GM21390 (cell line): Measurements from ENCODE around the gene ABHD17A.

Experiments
- ATAC-seq: cut with Tn5 transposase; IDR thresholded peaks from one replicate; pipeline ENCODE4 v1.9.1; 2021; ENCODE audit not compliant: unreplicated experiment

The ABHD17A gene

DNA sequence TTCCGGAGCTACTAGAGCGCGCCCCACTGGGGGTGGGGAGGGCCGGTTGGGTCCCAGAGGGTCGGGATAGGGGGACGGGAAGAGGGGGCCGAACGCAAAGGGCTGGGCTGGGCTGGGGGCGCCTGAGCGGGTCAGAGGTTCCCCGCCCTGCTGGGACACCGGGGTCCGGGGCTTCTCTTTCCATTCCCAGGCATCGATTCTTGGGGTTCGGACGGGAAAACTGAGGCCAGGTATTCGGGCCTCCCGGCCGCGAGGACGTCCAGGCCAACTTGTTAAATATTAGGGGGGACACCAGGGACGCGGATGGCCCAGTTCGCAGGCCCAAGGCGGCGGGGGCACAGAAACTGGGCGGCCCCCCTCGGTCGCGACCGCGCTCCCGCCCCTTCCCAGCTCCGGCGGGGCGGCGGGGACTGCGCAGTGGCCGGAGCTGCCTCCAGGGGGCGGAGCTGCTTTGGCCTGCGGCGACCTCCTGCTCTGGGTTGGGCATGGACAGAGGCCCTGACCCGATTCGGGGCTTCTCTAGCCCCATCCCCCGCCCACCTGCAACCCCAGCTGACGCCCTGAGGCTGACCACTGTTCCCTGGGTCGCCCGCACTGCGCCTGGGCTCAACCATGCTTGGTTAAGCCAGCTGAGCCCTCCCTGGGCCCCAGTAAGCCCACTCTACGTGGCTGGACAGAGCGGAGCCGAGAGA is 20.7 kb downstream of the ABHD17A start:
- ATAC-seq = no peak

DNA sequence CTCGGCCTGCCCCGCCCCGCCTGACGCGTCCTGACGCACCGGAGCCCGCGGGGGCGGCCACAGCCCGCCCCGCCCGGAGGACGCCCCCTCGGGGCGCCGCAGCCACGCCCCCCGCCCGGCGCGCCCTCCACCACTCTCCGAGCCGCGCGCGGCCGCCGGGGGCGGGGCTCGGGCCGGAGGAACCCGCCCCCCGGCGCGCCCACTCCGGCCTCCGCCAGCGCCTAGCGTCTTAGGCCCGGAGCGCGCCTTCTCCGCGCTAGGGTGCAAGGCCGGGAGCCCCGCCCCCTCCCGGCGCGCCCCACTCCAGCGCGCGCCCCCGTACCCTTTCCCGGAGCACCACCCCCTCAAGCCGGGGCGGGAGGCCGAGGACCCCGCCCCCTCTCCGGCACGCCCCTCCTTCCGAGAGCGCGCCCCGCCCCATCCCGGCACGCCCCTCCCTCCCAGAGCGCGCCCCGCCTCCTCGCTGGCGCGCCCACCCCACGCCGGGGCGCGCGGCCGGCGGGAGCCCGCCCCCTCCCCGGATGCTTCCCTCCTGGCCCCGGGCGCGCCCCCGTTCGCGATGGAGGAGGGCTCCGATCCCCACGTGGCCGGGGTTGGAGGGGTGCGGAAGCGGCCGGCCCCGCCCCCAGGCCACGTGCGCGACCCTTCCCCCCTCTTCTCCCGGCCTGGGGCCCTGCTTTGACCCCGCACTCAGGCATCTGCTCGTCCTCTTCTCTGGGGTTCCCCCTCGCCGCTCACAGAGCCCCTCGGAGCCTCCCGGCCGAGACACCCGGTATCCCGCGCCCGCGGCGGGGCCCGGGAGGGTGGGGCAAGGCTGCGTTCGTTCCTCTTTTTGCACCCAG is 21.4 kb downstream of the ABHD17A start:
- ATAC-seq = peak; percentile 56

- no peak for ATAC-seq
Measured at GRCh38 chr19:1863328-1863637, 22.0 kb downstream of the ABHD17A start, which contains the start of gene KLF16. Gene KLF16 (minus strand): TSS chr19:1863579. CDS start chr19:1863497, 82 bp downstream.

DNA sequence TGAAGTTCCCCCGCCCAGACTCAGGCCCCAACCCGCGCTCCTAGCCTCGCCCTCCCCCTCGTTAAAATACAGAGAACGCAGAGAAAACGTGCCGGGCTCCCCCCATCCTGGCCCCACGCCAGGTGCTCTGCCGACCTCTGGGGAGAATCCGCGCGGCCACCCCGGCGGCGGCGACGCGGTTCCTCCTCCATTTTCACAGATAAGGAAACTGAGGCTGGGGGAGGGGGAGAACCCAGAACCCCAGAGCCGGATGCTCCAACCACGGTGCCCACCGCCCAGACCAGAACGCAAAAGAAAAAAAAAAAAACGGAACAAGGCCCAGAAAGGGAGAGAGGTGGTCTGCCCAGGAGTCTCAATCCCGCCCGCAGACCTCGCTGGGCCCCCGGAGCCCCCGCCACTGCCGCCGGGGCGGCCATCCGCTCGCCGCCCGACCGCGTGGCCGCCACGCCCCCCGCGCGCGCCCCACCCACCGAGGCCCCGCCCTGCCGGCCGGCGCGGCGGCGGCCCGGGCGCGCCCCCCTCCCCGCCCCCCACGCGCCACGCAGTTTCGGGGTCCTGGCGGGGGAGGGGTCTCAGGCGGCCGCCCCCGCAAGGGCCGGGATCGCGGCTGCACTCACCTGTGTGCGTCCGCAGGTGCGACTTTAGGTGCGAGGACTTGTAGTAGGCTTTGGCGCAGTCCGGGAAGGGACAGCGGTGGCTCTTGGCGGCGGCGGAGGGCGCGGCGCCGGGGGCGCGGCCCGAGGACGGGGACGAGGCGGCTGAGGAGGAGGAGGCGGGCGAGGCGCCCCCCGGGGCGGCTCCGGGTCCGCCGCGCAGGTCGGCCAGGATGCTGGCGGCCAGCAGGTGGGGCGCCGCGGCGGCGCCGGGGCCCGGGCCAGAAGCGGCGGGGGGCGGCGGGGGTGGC is 22.6 kb downstream of the ABHD17A start:
- no peak for ATAC-seq

- ATAC-seq = no peak
Measured at GRCh38 chr19:1862068-1862423, 23.2 kb downstream of the ABHD17A start.

- ATAC-seq = no peak
Measured at GRCh38 chr19:1861599-1862031, 23.7 kb downstream of the ABHD17A start.

GRCh38 chr19:1860821-1861598 is 24.3 kb downstream of the ABHD17A start:
- ATAC-seq = no peak

DNA sequence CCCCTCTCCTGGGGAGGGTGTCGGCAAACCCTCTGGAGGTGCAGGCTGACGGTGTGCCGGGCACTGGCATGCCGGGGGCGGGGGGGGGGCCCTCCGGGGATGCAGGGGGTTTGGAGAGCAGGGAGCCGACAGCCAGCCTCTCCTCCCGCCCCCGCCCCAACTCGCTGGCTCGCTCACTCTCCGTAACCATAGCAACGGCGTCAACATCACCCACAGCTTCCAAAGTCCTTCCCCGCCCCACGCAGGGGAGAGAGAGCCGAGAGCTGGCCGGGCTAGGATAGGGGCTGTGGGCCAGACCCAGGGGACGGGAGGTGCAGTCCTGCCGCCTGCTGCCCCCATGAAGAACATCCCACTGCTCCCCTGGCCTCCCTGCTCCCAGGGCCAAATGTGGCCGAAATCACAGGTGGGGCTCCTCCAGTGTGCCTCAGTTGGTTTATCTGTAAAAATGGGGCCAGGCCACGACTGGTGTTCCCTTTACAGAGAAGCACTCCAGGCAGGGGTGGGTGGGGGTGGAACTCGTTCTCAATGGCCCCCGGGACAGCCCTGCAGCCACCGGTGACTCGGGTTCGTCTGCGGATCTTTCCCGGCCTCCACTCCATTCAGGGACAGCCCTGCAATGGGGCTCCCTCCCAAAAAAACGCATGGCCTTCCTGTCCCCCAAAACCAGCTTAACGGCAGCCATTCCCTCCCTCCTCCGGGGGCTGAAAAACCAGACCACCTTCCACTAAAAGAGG is 25.1 kb downstream of the ABHD17A start:
- no peak for ATAC-seq

- ATAC-seq = no peak
Measured at GRCh38 chr19:1859331-1859781, 25.9 kb downstream of the ABHD17A start.

DNA sequence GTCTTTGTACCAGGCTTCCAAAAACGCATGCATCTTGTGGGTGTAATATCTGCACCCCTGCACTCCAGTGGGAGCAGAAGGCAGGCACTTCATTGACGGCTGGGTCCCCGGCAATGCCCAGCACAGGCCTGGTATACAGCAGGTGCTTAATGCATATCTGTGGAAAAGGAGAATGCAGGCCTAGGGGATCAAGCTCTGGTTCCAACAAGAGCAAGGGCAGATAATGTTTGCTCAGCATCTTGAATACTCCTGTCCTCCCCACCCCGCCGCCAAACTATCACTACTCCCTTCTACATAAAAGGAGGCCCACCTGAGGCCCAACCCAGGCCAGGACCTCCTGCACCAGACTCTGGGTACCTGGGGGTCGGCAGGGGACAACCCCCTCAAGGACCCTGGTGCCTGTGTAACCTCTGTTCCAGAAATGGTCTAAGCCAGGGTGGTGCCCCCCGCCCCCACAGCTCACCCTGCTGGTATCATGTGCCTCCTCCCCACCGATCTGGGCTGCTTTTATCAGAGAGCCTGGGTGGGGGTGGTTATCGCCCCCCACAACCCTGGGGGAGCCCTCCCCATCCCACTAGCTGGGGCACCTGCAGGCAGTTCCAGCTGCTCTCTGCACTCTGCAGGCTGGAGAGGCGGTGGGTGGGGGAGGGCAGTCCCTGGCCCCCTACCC is 26.7 kb downstream of the ABHD17A start:
- ATAC-seq = no peak

DNA sequence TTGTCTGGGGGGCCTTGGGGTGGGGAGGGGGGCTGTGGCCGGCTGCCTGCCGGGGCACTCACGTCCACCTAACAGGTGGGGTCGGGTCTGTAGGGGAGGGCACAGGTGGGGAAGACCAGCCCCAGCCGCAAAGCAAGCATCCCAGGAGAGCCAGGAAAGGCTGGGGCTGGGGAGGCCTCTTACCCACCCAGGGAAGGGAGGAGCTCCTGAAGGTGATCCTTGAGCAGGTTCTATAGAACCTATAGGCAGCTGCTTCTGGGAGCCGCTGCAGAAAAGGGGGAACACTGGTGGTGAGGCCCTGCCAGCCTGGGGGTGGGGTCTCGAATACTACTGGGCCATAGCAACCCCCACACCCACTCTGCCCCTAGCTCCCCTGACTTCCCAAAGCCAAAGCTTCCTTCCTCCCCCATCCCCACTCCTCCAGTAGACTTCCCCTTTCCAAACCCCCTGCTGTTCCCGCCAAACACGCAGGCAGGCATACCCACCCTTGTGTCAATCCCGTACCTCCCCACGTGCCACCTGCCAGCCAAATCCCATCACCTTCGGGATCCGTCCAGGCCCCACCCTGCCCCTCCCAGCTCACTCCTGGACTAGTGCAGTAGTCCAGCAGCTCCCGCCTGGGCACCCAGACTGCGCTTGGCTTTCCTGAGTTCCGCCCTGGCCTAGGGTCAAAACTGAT is 27.5 kb downstream of the ABHD17A start:
- ATAC-seq = no peak

- ATAC-seq = no peak
Measured at GRCh38 chr19:1856698-1857603, 28.3 kb downstream of the ABHD17A start.

DNA sequence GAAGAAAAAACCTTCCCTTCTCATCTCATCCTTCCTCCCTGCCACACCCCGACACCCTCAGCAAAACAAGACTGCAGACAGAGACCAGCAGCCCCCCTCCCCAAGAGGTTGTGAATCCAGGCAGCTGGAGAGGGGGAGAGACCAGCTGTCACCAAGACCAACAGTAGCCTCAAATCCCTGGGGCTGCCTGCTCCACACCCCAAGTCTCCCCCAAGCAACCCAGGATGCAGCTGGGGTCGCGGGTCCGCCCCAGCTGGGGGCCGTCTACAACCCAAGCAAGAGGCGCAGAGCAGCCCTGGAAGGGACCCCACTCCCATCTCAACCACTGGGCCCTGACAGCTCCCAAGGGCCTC is 29.0 kb downstream of the ABHD17A start:
- ATAC-seq = no peak

- ATAC-seq = no peak
Measured at GRCh38 chr19:1855828-1856255, 29.5 kb downstream of the ABHD17A start.

DNA sequence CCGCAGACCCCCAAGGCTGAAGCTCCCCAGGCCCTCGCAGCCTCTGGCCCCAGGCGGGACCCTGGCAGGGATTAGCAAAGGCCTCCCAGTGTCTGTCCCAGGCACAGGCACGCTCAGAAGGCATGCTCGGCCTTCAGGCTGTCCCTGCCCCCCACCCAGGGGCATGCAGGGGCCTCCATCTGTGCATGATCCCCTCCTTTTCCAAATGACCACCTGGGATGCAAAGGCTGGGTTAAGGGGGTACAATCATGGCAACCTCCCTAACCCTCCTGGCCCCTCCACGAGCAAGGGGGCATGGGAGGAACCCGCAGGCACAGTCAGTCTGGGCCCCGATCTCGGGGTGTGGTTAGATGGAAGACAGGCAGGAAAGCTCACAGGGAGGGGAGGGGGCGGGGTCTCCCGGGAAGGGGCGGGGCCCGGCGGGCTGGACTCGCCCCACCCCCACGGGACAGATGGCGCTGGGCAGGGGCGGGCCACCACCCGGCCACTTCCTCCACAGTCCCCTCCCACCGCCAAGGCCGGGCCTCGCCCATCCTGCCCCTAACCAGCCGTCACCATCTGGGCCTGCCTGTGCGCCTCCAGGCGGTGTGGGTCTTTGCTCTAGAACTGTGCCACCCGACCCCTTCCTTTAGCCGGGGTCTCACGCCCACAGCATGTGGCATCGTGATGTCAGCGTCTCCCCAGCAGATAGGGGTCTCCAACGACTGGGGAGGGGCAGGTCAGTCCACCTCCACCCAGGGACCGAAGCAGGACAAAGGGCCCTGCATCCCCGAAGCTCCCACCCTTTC is 30.1 kb downstream of the ABHD17A start:
- ATAC-seq = peak; percentile 46

DNA sequence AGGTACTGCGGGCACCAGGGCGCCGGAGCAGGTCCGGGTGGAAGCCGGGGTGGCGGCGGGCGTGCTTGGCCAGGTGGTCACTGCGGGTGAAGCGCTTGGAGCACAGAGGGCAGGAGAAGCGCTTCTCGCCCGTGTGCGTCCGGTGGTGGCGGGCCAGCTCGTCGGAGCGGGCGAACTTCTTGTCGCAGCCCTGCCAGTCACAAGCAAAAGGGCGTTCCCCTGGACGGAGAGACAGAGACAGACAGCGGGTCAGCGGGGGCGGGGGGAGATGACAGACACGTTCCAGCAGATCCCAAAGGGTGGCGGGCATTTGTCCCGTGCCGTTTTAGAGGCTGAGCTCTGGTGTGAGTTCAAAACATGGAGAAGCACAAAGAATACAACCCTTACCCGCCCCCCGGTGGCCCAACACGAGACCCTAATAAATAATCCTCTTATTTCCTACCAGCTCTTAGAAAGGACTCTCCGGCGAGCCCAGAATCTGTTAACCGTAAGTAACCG is 30.7 kb downstream of the ABHD17A start:
- ATAC-seq = no peak

DNA sequence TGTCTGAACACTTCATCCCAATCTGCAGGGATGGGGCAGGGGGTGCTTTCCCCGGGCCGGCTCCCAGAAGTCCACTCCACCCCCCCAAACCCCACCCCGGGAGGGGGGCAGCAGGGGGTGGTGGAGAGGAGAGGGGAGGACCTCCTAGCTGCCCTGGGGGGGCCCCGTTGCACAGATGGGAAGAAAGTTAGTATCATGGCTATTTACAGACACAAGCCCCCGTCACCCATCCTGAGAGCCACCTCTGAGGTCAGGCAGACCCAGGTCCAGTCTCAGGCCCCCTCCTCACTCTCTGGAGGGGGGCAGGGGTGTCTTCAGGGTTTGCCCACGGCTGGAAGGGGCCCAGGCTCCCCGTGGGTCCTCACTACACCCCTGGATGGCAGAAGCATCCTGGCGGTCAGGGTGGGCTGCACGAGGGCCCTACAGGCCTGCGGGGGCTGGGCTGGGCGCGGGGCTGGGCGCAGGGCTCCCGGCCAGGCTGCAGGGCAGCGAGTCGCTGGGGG is 31.2 kb downstream of the ABHD17A start:
- ATAC-seq = no peak
